H7 (cell line): ENCODE data around the gene AKAP9. TPM values are rescaled to one million over a fixed set of nuclear protein-coding genes. Genes with fewer than 3 reads are reported as not detected.
A peak's percentile ranks its signal among the peaks of the same experiment; 100 is the strongest.
"Not testable (repeated sequence)": the region's sequence is repeated elsewhere in the genome, so short reads cannot be mapped to it uniquely, and the experiment has no call there.

Experiments used
- DNase-seq: peaks from one replicate; pipeline ENCODE4 v3.0.0; 2012
- H3K27me3 ChIP-seq: 2 replicates; pipeline ENCODE4 v1.6.0; 2011; ENCODE audit warnings: mild to moderate bottlenecking, low read length; ENCODE audit not compliant: control insufficient read depth, insufficient read depth
- H3K36me3 ChIP-seq: replicated peaks from 2 replicates; pipeline ENCODE4 v1.5.1; 2011; ENCODE audit warnings: low read length; ENCODE audit not compliant: control insufficient read depth, insufficient read depth
- H3K4me3 ChIP-seq: 2 replicates; pipeline ENCODE4 v1.5.1; 2011; ENCODE audit warnings: low read depth, mild to moderate bottlenecking, control low read depth, low read length, moderate library complexity; ENCODE audit not compliant: insufficient read depth
- total RNA-seq: library from RNA; depleted of rRNA; stranded (reverse); fragments of >200 nt; shearing (Covaris generic); gene quantifications from 2 replicates; pipeline ENCODE4 v1.2.3, GENCODE V29; 2014

The AKAP9 gene
- total RNA-seq, 1 experiment from 2014 or later, result 9.5 TPM

- DNase-seq, result no peak
- Histone ChIP-seq H3K36me3 (peaks cover 9% of the 10 kb centered on the region), H3K27me3 (no peaks in the 10 kb centered on the region), H3K4me3 (no peak overlapping the region)
Observed at GRCh38 chr7:92088266-92088665, 147.6 kb downstream of the AKAP9 start.

GRCh38 chr7:92092210-92092609, 151.5 kb downstream of the AKAP9 start:
- H3K4me3 ChIP-seq, result no peak overlapping the region
- H3K36me3 ChIP-seq, result peaks cover 1% of the 10 kb centered on the region
- no peaks in the 10 kb centered on the region for H3K27me3 ChIP-seq
- no peak for DNase-seq

DNA sequence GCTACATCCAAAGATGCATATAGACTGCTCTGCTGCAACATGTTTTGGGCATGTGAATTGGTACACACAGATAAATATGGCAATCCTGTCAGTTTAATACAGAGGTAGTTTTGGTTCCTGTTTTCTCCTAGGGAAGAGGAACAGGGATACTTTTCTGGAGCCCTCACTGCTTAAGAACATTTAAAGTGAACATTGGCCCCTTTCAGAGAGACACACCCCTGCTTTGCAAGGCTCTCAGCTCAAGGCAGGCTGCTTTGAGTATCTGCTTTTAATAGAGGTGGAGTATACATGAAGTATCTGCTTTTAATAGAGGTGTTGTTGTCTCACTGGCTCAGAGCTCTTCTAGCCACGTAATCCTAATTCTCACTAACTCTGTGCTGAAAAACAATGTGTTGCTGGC, 154.7 kb downstream of the AKAP9 start:
- Histone ChIP-seq H3K36me3 (peaks cover 5% of the 10 kb centered on the region), H3K27me3 (no peaks in the 10 kb centered on the region), H3K4me3 (no peak overlapping the region)
- DNase-seq, result no peak

DNA sequence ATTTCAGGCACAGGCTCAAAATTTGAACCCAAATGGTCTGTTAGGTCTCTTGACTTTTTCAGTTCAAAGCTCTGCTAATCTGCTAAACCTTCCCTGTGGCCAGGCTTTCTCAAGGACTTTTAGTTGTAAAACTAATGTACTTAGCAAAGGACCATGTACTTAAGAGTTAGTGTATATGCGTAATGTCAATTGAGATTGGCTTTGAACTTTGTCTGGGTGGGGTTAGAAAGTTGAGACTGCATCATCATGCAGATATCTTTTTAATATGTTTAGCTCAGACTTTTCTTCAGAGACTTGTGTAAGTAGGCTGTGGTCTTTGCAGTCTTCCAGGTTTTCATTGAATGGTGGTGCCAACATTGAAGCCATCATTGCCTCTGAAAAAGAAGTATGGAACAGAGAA, 159.9 kb downstream of the AKAP9 start:
- Histone ChIP-seq H3K4me3 (no peak overlapping the region), H3K36me3 (peaks cover 5% of the 10 kb centered on the region), H3K27me3 (no peaks in the 10 kb centered on the region)
- DNase-seq, result no peak

- not testable (repeated sequence) for H3K36me3 ChIP-seq, H3K27me3 ChIP-seq, H3K4me3 ChIP-seq, DNase-seq
Observed at GRCh38 chr7:92102862-92103261, 162.2 kb downstream of the AKAP9 start.

GRCh38 chr7:92108821-92109220, 168.2 kb downstream of the AKAP9 start:
- Histone ChIP-seq H3K27me3 (no peaks in the 10 kb centered on the region), H3K4me3 (no peak overlapping the region), H3K36me3 (no peaks in the 10 kb centered on the region; the same call in 1 of the 2 replicates)
- DNase-seq, result no peak

- no peaks in the 10 kb centered on the region for H3K27me3 ChIP-seq
- DNase-seq, result no peak
- H3K36me3 ChIP-seq, result peaks cover 2% of the 10 kb centered on the region
- no peak overlapping the region for H3K4me3 ChIP-seq
Observed at GRCh38 chr7:92110857-92111256, 170.2 kb downstream of the AKAP9 start.

DNA sequence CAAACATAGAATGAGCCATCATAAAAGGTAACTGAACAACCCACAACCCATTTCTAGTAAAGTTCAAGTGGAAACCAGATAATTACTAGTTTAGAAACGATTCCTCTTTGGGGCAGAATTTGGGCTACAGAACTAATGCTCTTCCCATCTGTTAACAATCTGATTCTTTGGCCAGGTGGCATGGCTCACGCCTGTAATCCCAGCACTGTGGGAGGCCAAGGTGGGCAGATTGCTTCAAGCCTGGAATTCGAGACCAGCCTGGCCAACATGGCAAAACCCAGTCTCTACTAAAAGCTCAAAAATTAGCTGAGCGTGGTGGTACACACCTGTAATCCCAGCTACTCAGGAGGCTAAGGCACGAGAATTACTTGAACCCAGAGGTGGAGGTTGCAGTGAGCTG, 175.2 kb downstream of the AKAP9 start:
- no peak for DNase-seq
- Histone ChIP-seq H3K4me3 (no peak overlapping the region), H3K36me3 (peaks cover 6% of the 10 kb centered on the region), H3K27me3 (no peaks in the 10 kb centered on the region)

DNA sequence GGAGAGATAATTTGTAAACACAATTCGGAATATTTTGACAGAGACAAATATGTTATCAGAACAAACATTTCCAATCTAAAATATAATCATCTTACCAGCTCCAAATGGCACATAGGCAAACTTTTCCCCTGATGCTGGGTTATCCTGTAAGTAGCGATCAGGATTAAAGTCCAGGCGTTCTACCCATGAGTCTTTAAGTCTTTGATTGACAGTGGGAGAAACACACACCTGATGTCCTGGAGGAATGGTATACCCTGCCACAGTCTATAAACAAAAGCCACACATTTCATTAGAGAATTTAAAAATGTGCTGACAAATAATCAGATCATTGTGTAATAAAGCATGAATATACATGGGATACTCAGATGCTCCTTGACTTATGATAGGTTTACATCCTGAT, 176.3 kb downstream of the AKAP9 start:
- DNase-seq, result no peak
- H3K4me3 ChIP-seq, result no peak overlapping the region
- no peaks in the 10 kb centered on the region for H3K27me3 ChIP-seq
- peaks cover 6% of the 10 kb centered on the region for H3K36me3 ChIP-seq

- no peaks in the 10 kb centered on the region for H3K27me3 ChIP-seq
- DNase-seq, result no peak
- H3K4me3 ChIP-seq, result no peak overlapping the region
- peaks cover 16% of the 10 kb centered on the region for H3K36me3 ChIP-seq
Observed at GRCh38 chr7:92119213-92119759, 178.6 kb downstream of the AKAP9 start.

DNA sequence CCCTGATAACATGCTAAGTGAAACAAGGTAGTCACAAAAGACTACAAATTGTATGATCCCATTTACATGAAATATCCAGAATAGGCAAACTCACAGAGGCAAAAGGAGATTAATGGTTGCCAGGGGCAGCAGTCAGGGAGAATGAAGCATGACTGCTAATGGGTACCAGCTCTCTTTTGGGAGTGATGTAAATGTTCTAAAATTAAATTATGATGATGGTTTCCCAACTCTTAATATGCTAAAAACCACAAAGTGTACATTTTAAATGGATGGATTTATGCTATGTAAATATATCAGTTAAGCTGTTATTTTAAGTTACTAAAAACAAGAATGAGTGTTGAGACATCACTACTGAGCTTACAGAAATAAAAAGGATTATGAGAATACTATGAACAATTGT, 181.0 kb downstream of the AKAP9 start:
- DNase-seq, result no peak
- Histone ChIP-seq H3K27me3 (no peaks in the 10 kb centered on the region), H3K4me3 (no peak overlapping the region), H3K36me3 (peaks cover 22% of the 10 kb centered on the region)

- DNase-seq, result no peak
- no peaks in the 10 kb centered on the region for H3K27me3 ChIP-seq
- H3K36me3 ChIP-seq, result peaks cover 13% of the 10 kb centered on the region
- no peak overlapping the region for H3K4me3 ChIP-seq
Observed at GRCh38 chr7:92131093-92131492, 190.4 kb downstream of the AKAP9 start.

- H3K27me3 ChIP-seq, result no peaks in the 10 kb centered on the region
- peaks cover 12% of the 10 kb centered on the region for H3K36me3 ChIP-seq
- no peak overlapping the region for H3K4me3 ChIP-seq
- DNase-seq, result no peak
Observed at GRCh38 chr7:92131764-92132330, 191.2 kb downstream of the AKAP9 start.

- no peak for DNase-seq
- peaks cover 8% of the 10 kb centered on the region for H3K36me3 ChIP-seq
- no peaks in the 10 kb centered on the region for H3K27me3 ChIP-seq
Observed at GRCh38 chr7:92133133-92133736, 192.6 kb downstream of the AKAP9 start.

GRCh38 chr7:92133737-92134270, 193.1 kb downstream of the AKAP9 start:
- peak overlapping the region; percentile 88 for H3K4me3 ChIP-seq
- peaks cover 5% of the 10 kb centered on the region for H3K36me3 ChIP-seq
- H3K27me3 ChIP-seq, result no peaks in the 10 kb centered on the region
- DNase-seq, result peak; percentile 87

More at GRCh38 chr7:92133133-92133736, 192.6 kb downstream of the AKAP9 start:
- peak overlapping the region; percentile 88 for H3K4me3 ChIP-seq
